Panc1 (cell line): ENCODE data around the gene SNRNP48.

Experiments used
- POLR2AphosphoS5 ChIP-seq: IDR thresholded peaks from 2 replicates; pipeline ENCODE4 v1.6.1; 2012; ENCODE audit warnings: mild to moderate bottlenecking, low read depth, low read length, moderate library complexity
- TF ChIP-seq, protein P1 (sequence below): fragments of 450-650 bp; IDR thresholded peaks from 2 replicates; pipeline ENCODE4 v1.5.1; 2017; ENCODE audit warnings: mild to moderate bottlenecking
- TF ChIP-seq, protein P2 (sequence below), 2 experiments: IDR thresholded peaks; 2 replicates each; pipeline ENCODE4 v1.6.1; 2011 to 2012; ENCODE audit warnings: low read depth in 2 of 2, control low read depth in 1 of 2, low read length in 1 of 2, mild to moderate bottlenecking in 1 of 2, moderate library complexity in 1 of 2; ENCODE audit not compliant: insufficient read depth in 1 of 2

DNA sequence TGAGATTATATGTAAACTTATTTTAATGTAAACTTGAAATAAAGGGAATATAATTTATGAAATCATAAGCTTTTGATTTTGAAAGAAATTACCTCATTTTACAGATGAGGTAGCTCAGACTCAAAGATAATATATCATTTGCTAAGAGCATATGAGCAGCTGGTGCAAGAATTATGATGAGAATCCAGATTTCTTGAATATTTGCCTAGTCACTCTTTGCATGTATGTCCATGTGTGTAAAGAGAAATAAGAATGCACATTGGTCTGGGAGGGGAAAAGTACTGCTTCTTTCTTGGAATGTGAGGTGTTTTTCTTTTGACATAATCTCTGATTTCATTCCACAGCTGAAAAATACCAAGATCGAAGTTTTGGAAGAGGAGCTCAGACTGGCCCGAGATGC, 11.1 kb upstream of the SNRNP48 start:
- no peak for TF ChIP-seq POLR2AphosphoS5
- TF ChIP-seq, protein P1, sequence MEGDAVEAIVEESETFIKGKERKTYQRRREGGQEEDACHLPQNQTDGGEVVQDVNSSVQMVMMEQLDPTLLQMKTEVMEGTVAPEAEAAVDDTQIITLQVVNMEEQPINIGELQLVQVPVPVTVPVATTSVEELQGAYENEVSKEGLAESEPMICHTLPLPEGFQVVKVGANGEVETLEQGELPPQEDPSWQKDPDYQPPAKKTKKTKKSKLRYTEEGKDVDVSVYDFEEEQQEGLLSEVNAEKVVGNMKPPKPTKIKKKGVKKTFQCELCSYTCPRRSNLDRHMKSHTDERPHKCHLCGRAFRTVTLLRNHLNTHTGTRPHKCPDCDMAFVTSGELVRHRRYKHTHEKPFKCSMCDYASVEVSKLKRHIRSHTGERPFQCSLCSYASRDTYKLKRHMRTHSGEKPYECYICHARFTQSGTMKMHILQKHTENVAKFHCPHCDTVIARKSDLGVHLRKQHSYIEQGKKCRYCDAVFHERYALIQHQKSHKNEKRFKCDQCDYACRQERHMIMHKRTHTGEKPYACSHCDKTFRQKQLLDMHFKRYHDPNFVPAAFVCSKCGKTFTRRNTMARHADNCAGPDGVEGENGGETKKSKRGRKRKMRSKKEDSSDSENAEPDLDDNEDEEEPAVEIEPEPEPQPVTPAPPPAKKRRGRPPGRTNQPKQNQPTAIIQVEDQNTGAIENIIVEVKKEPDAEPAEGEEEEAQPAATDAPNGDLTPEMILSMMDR: no peak
- TF ChIP-seq, protein P2, sequence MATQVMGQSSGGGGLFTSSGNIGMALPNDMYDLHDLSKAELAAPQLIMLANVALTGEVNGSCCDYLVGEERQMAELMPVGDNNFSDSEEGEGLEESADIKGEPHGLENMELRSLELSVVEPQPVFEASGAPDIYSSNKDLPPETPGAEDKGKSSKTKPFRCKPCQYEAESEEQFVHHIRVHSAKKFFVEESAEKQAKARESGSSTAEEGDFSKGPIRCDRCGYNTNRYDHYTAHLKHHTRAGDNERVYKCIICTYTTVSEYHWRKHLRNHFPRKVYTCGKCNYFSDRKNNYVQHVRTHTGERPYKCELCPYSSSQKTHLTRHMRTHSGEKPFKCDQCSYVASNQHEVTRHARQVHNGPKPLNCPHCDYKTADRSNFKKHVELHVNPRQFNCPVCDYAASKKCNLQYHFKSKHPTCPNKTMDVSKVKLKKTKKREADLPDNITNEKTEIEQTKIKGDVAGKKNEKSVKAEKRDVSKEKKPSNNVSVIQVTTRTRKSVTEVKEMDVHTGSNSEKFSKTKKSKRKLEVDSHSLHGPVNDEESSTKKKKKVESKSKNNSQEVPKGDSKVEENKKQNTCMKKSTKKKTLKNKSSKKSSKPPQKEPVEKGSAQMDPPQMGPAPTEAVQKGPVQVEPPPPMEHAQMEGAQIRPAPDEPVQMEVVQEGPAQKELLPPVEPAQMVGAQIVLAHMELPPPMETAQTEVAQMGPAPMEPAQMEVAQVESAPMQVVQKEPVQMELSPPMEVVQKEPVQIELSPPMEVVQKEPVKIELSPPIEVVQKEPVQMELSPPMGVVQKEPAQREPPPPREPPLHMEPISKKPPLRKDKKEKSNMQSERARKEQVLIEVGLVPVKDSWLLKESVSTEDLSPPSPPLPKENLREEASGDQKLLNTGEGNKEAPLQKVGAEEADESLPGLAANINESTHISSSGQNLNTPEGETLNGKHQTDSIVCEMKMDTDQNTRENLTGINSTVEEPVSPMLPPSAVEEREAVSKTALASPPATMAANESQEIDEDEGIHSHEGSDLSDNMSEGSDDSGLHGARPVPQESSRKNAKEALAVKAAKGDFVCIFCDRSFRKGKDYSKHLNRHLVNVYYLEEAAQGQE (IDR thresholded peaks at IDR 0.05; ENCODE audit: insufficient read depth in 1 of 2, low read depth in 2 of 2, low read length in 1 of 2): no peak
